Glutamatergic neuron (in vitro differentiated cells): ENCODE results near the gene PSMB10. TPM values are rescaled to one million over a fixed set of nuclear protein-coding genes. Genes with fewer than 3 reads are reported as not detected.

ENCODE experiments used
- DNase-seq: peaks from one replicate; pipeline ENCODE4 v3.0.0; 2022
- H3K27ac Mint-ChIP-seq: one replicate; pipeline ENCODE4 v1.8.0; 2020; ENCODE audit warnings: mild to moderate bottlenecking, mixed read lengths, inconsistent platforms; ENCODE audit not compliant: unreplicated experiment
- H3K27me3 Mint-ChIP-seq: one replicate; pipeline ENCODE4 v1.8.0; 2020; ENCODE audit warnings: mild to moderate bottlenecking, moderate library complexity, mixed read lengths, inconsistent platforms; ENCODE audit not compliant: unreplicated experiment
- H3K36me3 Mint-ChIP-seq: one replicate; pipeline ENCODE4 v1.8.0; 2020; ENCODE audit warnings: mild to moderate bottlenecking, mixed read lengths, inconsistent platforms; ENCODE audit not compliant: unreplicated experiment
- H3K4me1 Mint-ChIP-seq: one replicate; pipeline ENCODE4 v1.8.0; 2020; ENCODE audit warnings: mild to moderate bottlenecking, low read depth, mixed read lengths, inconsistent platforms; ENCODE audit not compliant: unreplicated experiment
- H3K4me3 Mint-ChIP-seq: one replicate; pipeline ENCODE4 v1.8.0; 2020; ENCODE audit warnings: mild to moderate bottlenecking, mixed read lengths, inconsistent platforms; ENCODE audit not compliant: unreplicated experiment
- H3K9me3 Mint-ChIP-seq: one replicate; pipeline ENCODE4 v1.8.0; 2020; ENCODE audit warnings: mild to moderate bottlenecking, moderate library complexity, mixed read lengths, inconsistent platforms; ENCODE audit not compliant: unreplicated experiment
- CTCF ChIP-seq: fragments of 200-600 bp; sonication (generic); IDR thresholded peaks from one replicate; pipeline ENCODE4 v1.5.0; 2021; ENCODE audit not compliant: partially characterized antibody, unreplicated experiment
- total RNA-seq: library from RNA; stranded (reverse); fragmentation: NEBNext Ultra II Directional; extraction: Animal tissue kit (Norgen Biotek cat#: 25700); gene quantifications from one replicate; pipeline ENCODE4 v1.2.1, GENCODE V29; 2021; ENCODE audit not compliant: unreplicated experiment

PSMB10 gene
- total RNA-seq, 1 donor from 2014 or later, result 11.0 TPM

- Mint-ChIP-seq H3K36me3 (no peaks in the 10 kb centered on the region), H3K4me3 (no peak overlapping the region), H3K27ac (no peak overlapping the region), H3K27me3 (peaks cover 5% of the 10 kb centered on the region), H3K9me3 (peaks cover 6% of the 10 kb centered on the region), H3K4me1 (peaks cover 7% of the 10 kb centered on the region)
- no peak for TF ChIP-seq CTCF
- no peak for DNase-seq
Measured at GRCh38 chr16:67886387-67886786, 50.3 kb downstream of the PSMB10 start.

GRCh38 chr16:67885976-67886375 is 50.7 kb downstream of the PSMB10 start:
- no peaks in the 10 kb centered on the region for H3K36me3 Mint-ChIP-seq
- peaks cover 7% of the 10 kb centered on the region for H3K4me1 Mint-ChIP-seq
- peaks cover 6% of the 10 kb centered on the region for H3K9me3 Mint-ChIP-seq
- H3K27me3 Mint-ChIP-seq, result peaks cover 5% of the 10 kb centered on the region
- DNase-seq, result no peak
- no peak for TF ChIP-seq CTCF
- no peak overlapping the region for H3K4me3 Mint-ChIP-seq
- H3K27ac Mint-ChIP-seq, result no peak overlapping the region

GRCh38 chr16:67885545-67885944 is 51.1 kb downstream of the PSMB10 start:
- Mint-ChIP-seq H3K27me3 (peaks cover 5% of the 10 kb centered on the region), H3K27ac (no peak overlapping the region), H3K4me1 (peaks cover 7% of the 10 kb centered on the region), H3K4me3 (no peak overlapping the region), H3K36me3 (no peaks in the 10 kb centered on the region), H3K9me3 (peaks cover 6% of the 10 kb centered on the region)
- DNase-seq, result no peak
- no peak for TF ChIP-seq CTCF

GRCh38 chr16:67884684-67885083 is 52.0 kb downstream of the PSMB10 start, which contains the start of gene NRN1L:
NRN1L (plus strand) TSS chr16:67884885; CDS start chr16:67884904, 19 bp downstream.
- peaks cover 6% of the 10 kb centered on the region for H3K9me3 Mint-ChIP-seq
- no peaks in the 10 kb centered on the region for H3K36me3 Mint-ChIP-seq
- peaks cover 7% of the 10 kb centered on the region for H3K4me1 Mint-ChIP-seq
- peaks cover 5% of the 10 kb centered on the region for H3K27me3 Mint-ChIP-seq
- TF ChIP-seq CTCF, result no peak
- DNase-seq, result peak; percentile 93
- H3K4me3 Mint-ChIP-seq, result peak within 1 kb of the TSS; percentile 10
- peak within 1 kb of the TSS; percentile 34 for H3K27ac Mint-ChIP-seq

Other genes starting within 250 kb of the PSMB10 start
- gene GFOD2, start 217.5 kb downstream of the PSMB10 start, total RNA-seq, result 86.7 TPM
- gene RANBP10, start 130.3 kb downstream of the PSMB10 start, total RNA-seq, result 32.0 TPM
- 3.4 TPM for gene TSNAXIP1, start 130.0 kb downstream of the PSMB10 start, total RNA-seq
- 23.1 TPM for gene THAP11, start 94.5 kb downstream of the PSMB10 start, total RNA-seq
- gene NUTF2, start 89.9 kb downstream of the PSMB10 start, total RNA-seq, result 196 TPM
- gene CENPT, start 89.2 kb downstream of the PSMB10 start, total RNA-seq, result 153 TPM
- gene EDC4, start 63.8 kb downstream of the PSMB10 start, total RNA-seq, result 142 TPM
- 1.0 TPM for gene NRN1L, start 52.0 kb downstream of the PSMB10 start, total RNA-seq
- 27.9 TPM for gene PSKH1, start 43.6 kb downstream of the PSMB10 start, total RNA-seq
- 2.8 TPM for gene CTRL, start 5.0 kb downstream of the PSMB10 start, total RNA-seq
- gene LCAT, start 7.3 kb upstream of the PSMB10 start, total RNA-seq, result 8.7 TPM
- 19.9 TPM for gene SLC12A4, start 31.8 kb upstream of the PSMB10 start, total RNA-seq
- not detected for gene DPEP3, start 43.6 kb upstream of the PSMB10 start, total RNA-seq
- gene DPEP2, start 62.6 kb upstream of the PSMB10 start, total RNA-seq, result not detected
- gene DPEP2NB, start 79.1 kb upstream of the PSMB10 start, total RNA-seq, result not detected
- 6.7 TPM for gene DDX28, start 86.4 kb upstream of the PSMB10 start, total RNA-seq
- 21.0 TPM for gene DUS2, start 86.4 kb upstream of the PSMB10 start, total RNA-seq
- 33.1 TPM for gene NFATC3, start 148.5 kb upstream of the PSMB10 start, total RNA-seq